Osteoblast (primary cell): ENCODE data around the gene HDAC10. TPM values are rescaled to one million over a fixed set of nuclear protein-coding genes. Genes with fewer than 3 reads are reported as not detected.

Experiments
- DNase-seq: peaks from one replicate; pipeline ENCODE4 v3.0.0; 2011; ENCODE audit warnings: low spot score, mixed read lengths; ENCODE audit not compliant: insufficient read length; ENCODE audit errors: missing footprints
- H2AFZ ChIP-seq: 2 replicates; pipeline ENCODE4 v1.6.0; 2011; ENCODE audit warnings: mild to moderate bottlenecking, low read length
- H3K27ac ChIP-seq: 2 replicates; pipeline ENCODE4 v1.5.1; 2011; ENCODE audit warnings: mild to moderate bottlenecking, low read depth, low read length, moderate library complexity
- H3K27me3 ChIP-seq: 2 replicates; pipeline ENCODE4 v1.6.0; 2012; ENCODE audit warnings: mild to moderate bottlenecking, control low read depth, inconsistent platforms, low read length, moderate library complexity; ENCODE audit not compliant: insufficient read depth
- H3K36me3 ChIP-seq: 2 replicates; pipeline ENCODE4 v1.5.1; 2011; ENCODE audit warnings: mild to moderate bottlenecking, low read length, control low read depth, moderate library complexity; ENCODE audit not compliant: insufficient read depth
- H3K4me1 ChIP-seq: 2 replicates; pipeline ENCODE4 v1.5.1; 2011; ENCODE audit warnings: mild to moderate bottlenecking, low read length, control low read depth, moderate library complexity; ENCODE audit not compliant: insufficient read depth
- H3K4me2 ChIP-seq: 2 replicates; pipeline ENCODE4 v1.6.0; 2011; ENCODE audit warnings: mild to moderate bottlenecking, low read length; ENCODE audit not compliant: insufficient read depth
- H3K4me3 ChIP-seq: fragments of 200-600 bp; sonication (generic); 3 replicates; pipeline ENCODE4 v1.5.1; 2012; ENCODE audit warnings: mild to moderate bottlenecking, low read length, inconsistent platforms; ENCODE audit not compliant: insufficient read depth
- H3K79me2 ChIP-seq: 2 replicates; pipeline ENCODE4 v1.6.0; 2012; ENCODE audit warnings: mild to moderate bottlenecking, low read length, control low read depth, inconsistent platforms; ENCODE audit not compliant: insufficient read depth
- H3K9me3 ChIP-seq: 2 replicates; pipeline ENCODE4 v1.5.1; 2011; ENCODE audit warnings: low read depth, low read length, control low read depth
- H4K20me1 ChIP-seq: 2 replicates; pipeline ENCODE4 v1.6.0; 2012; ENCODE audit warnings: mild to moderate bottlenecking, low read length, control low read depth; ENCODE audit not compliant: insufficient read depth
- CTCF ChIP-seq: IDR thresholded peaks from 2 replicates; pipeline ENCODE4 v1.5.1; 2011; ENCODE audit warnings: mild to moderate bottlenecking, low read depth, low read length, moderate library complexity; ENCODE audit errors: extremely low read depth
- total RNA-seq: library from RNA; depleted of rRNA; stranded (reverse); fragments of >200 nt; gene quantifications from 2 replicates; pipeline ENCODE4 v1.2.3, GENCODE V29; 2012

Gene HDAC10
- total RNA-seq, 1 donor = 19.2 TPM

- peaks cover 20% of the 10 kb centered on the region for H3K4me1 ChIP-seq
These were observed 2.6 kb downstream of the HDAC10 start for GRCh38 chr22:50248196-50249081.

GRCh38 chr22:50247748-50248147 is 3.3 kb downstream of the HDAC10 start:
- H3K27me3 ChIP-seq = no peaks in the 10 kb centered on the region
- H3K4me2 ChIP-seq = no peak overlapping the region
- H3K4me1 ChIP-seq = peaks cover 21% of the 10 kb centered on the region
- peaks cover 62% of the 10 kb centered on the region for H3K79me2 ChIP-seq
- H2AFZ ChIP-seq = no peak overlapping the region
- peak overlapping the region; percentile 39 for H3K27ac ChIP-seq
- no peak for TF ChIP-seq CTCF
- H3K9me3 ChIP-seq = no peaks in the 10 kb centered on the region
- no peak overlapping the region for H3K4me3 ChIP-seq
- peaks cover 21% of the 10 kb centered on the region for H4K20me1 ChIP-seq
- peak; percentile 93 for DNase-seq
- peaks cover 18% of the 10 kb centered on the region for H3K36me3 ChIP-seq

More at GRCh38 chr22:50248196-50249081, 2.6 kb downstream of the HDAC10 start:
- Histone ChIP-seq H3K4me2 (no peak overlapping the region), H3K27ac (no peak overlapping the region), H4K20me1 (peaks cover 19% of the 10 kb centered on the region), H3K36me3 (peaks cover 18% of the 10 kb centered on the region), H3K4me3 (no peak overlapping the region), H3K79me2 (peaks cover 56% of the 10 kb centered on the region), H2AFZ (no peak overlapping the region), H3K9me3 (no peaks in the 10 kb centered on the region), H3K27me3 (no peaks in the 10 kb centered on the region)
- TF ChIP-seq CTCF = no peak
- no peak for DNase-seq

GRCh38 chr22:50246242-50247175 is 4.6 kb downstream of the HDAC10 start:
- DNase-seq = peak; percentile 82
- Histone ChIP-seq H3K27me3 (no peaks in the 10 kb centered on the region), H3K36me3 (peaks cover 18% of the 10 kb centered on the region), H4K20me1 (peaks cover 22% of the 10 kb centered on the region), H3K27ac (peak overlapping the region; percentile 83), H3K4me3 (no peak overlapping the region), H3K79me2 (peaks cover 74% of the 10 kb centered on the region), H2AFZ (no peak overlapping the region), H3K4me1 (peaks cover 32% of the 10 kb centered on the region), H3K9me3 (no peaks in the 10 kb centered on the region), H3K4me2 (peak overlapping the region; percentile 95)
- TF ChIP-seq CTCF = peak; percentile 5
